H1 (cell line): ENCODE measurements around the gene RILPL1. TPM values are rescaled to one million over a fixed set of nuclear protein-coding genes. Genes with fewer than 3 reads are reported as not detected.

ENCODE experiments used
- CTCF ChIA-PET: fragments of 300-600 bp; sonication (Branson Sonifier 250); formaldehyde crosslinking; loops from one replicate; lab custom pipeline; 2021; ENCODE audit not compliant: partially characterized antibody; lab: Charles Lee
- POLR2A ChIA-PET: fragments of 300-600 bp; sonication (Branson Sonifier 250); formaldehyde crosslinking; loops from one replicate; lab custom pipeline; 2021; ENCODE audit warnings: inconsistent platforms; ENCODE audit not compliant: partially characterized antibody; lab: Charles Lee
- DNase-seq, 2 experiments: peaks; one replicate each; pipeline versions ENCODE4 v3.0.0 to v3.0.0-alpha.2; 2010 to 2022; ENCODE audit warnings: low spot score in 2 of 2, low read depth in 1 of 2, mixed read lengths in 1 of 2
- FAIRE-seq: peaks from 2 replicates; lab custom pipeline; 2011; peaks lifted over from hg19 to GRCh38; lab: Jason Lieb, UNC
- H2AFZ ChIP-seq: 2 replicates; pipeline ENCODE4 v1.8.1; 2012; ENCODE audit warnings: low read length, inconsistent platforms
- H2AK5ac ChIP-seq: 2 replicates; pipeline ENCODE4 v1.6.1; 2013; ENCODE audit warnings: low read depth, low read length
- H2BK120ac ChIP-seq: replicated peaks from 2 replicates; pipeline ENCODE3; 2013; ENCODE audit warnings: low read depth, low read length, inconsistent platforms
- H2BK12ac ChIP-seq: 2 replicates; pipeline ENCODE4 v1.6.1; 2013; ENCODE audit warnings: low read depth, low read length
- H2BK15ac ChIP-seq: 2 replicates; pipeline ENCODE4 v1.6.1; 2013; ENCODE audit warnings: low read length
- H2BK20ac ChIP-seq: 2 replicates; pipeline ENCODE4 v1.6.1; 2013; ENCODE audit warnings: low read length
- H2BK5ac ChIP-seq: 2 replicates; pipeline ENCODE4 v1.6.1; 2013; ENCODE audit warnings: low read depth, low read length
- H3K14ac ChIP-seq: 2 replicates; pipeline ENCODE4 v1.6.1; 2013; ENCODE audit warnings: inconsistent platforms; ENCODE audit not compliant: insufficient read length
- H3K18ac ChIP-seq: 2 replicates; pipeline ENCODE4 v1.6.1; 2013; ENCODE audit warnings: low read length; ENCODE audit errors: extremely low read depth
- H3K23ac ChIP-seq: 2 replicates; pipeline ENCODE4 v1.6.1; 2013; ENCODE audit warnings: inconsistent platforms; ENCODE audit not compliant: insufficient read length
- H3K23me2 ChIP-seq: 2 replicates; pipeline ENCODE4 v1.6.1; 2013; ENCODE audit warnings: low read depth, low read length
- H3K27ac ChIP-seq: 2 replicates; pipeline ENCODE4 v1.6.1; 2011; ENCODE audit warnings: low read depth, low read length, inconsistent platforms
- H3K27me3 ChIP-seq, 4 experiments: replicated peaks in 1 of 4; 1 replicate in 1 of 4; 2 replicates in 3 of 4; pipeline versions ENCODE4 v1.6.1 to v1.8.1; 2011 to 2013; ENCODE audit warnings: low read length in 3 of 4, mild to moderate bottlenecking in 3 of 4, inconsistent platforms in 2 of 4, mixed read lengths in 2 of 4, moderate library complexity in 1 of 4; ENCODE audit not compliant: control insufficient read depth in 3 of 4, insufficient read depth in 3 of 4; ENCODE audit errors: extremely low read depth in 1 of 4
- H3K36me3 ChIP-seq, 4 experiments: 2 replicates each; pipeline versions ENCODE4 v1.6.1 to v1.8.1; 2011 to 2013; ENCODE audit warnings: mild to moderate bottlenecking in 4 of 4, low read length in 3 of 4, moderate library complexity in 2 of 4, control low read depth in 1 of 4, inconsistent platforms in 1 of 4; ENCODE audit not compliant: insufficient read depth in 4 of 4, control insufficient read depth in 2 of 4
- H3K4ac ChIP-seq: replicated peaks from 2 replicates; pipeline ENCODE3; 2013; ENCODE audit warnings: low read length, low read depth, mixed read lengths, inconsistent platforms; ENCODE audit not compliant: insufficient read length
- H3K4me1 ChIP-seq, 4 experiments: replicated peaks in 1 of 4; 1 replicate in 1 of 4; 2 replicates in 3 of 4; pipeline versions ENCODE4 v1.6.1 to v1.8.1; 2011 to 2013; ENCODE audit warnings: low read length in 3 of 4, inconsistent platforms in 2 of 4, mixed read lengths in 1 of 4; ENCODE audit not compliant: insufficient read depth in 4 of 4, control insufficient read depth in 3 of 4
- H3K4me2 ChIP-seq, 2 experiments: 2 replicates each; pipeline versions ENCODE4 v1.6.1 to v1.8.1; 2011 to 2013; ENCODE audit warnings: low read depth in 2 of 2, low read length in 2 of 2, control low read depth in 1 of 2, inconsistent platforms in 1 of 2, mild to moderate bottlenecking in 1 of 2; ENCODE audit not compliant: insufficient read depth in 1 of 2
- H3K4me3 ChIP-seq, 4 experiments: fragments of 200-600, 300-600 bp in 1 of 4; sonication (generic), shearing (Covaris generic), sonication (Bioruptor Twin) in 1 of 4; 2 replicates each; pipeline versions ENCODE4 v1.5.1 to v1.8.1; 2011 to 2016; ENCODE audit warnings: low read length in 4 of 4, low read depth in 3 of 4, control low read depth in 2 of 4, inconsistent platforms in 2 of 4, mild to moderate bottlenecking in 2 of 4, mixed read lengths in 1 of 4, moderate library complexity in 1 of 4; ENCODE audit not compliant: insufficient read depth in 2 of 4; ENCODE audit errors: extremely low read depth in 1 of 4
- H3K56ac ChIP-seq: replicated peaks from 2 replicates; pipeline ENCODE3; 2013; ENCODE audit warnings: low read depth, mild to moderate bottlenecking, mixed read lengths, low read length, inconsistent platforms; ENCODE audit not compliant: insufficient read length
- H3K79me1 ChIP-seq: 2 replicates; pipeline ENCODE4 v1.6.1; 2013; ENCODE audit warnings: low read depth, low read length, control low read depth
- H3K79me2 ChIP-seq, 2 experiments: 2 replicates each; pipeline versions ENCODE4 v1.6.1 to v1.8.1; 2012 to 2013; ENCODE audit warnings: low read length in 2 of 2, mild to moderate bottlenecking in 2 of 2, inconsistent platforms in 1 of 2; ENCODE audit not compliant: insufficient read depth in 2 of 2, control insufficient read depth in 1 of 2
- H3K9ac ChIP-seq, 4 experiments: replicated peaks in 1 of 4; 1 replicate in 1 of 4; 2 replicates in 3 of 4; pipeline versions ENCODE4 v1.6.1 to v1.8.1; 2011 to 2013; ENCODE audit warnings: low read depth in 3 of 4, low read length in 3 of 4, control low read depth in 2 of 4, mild to moderate bottlenecking in 2 of 4, moderate library complexity in 2 of 4, inconsistent platforms in 1 of 4; ENCODE audit errors: extremely low read depth in 1 of 4
- H3K9me3 ChIP-seq, 2 experiments: 2 replicates each; pipeline versions ENCODE4 v1.6.1 to v1.8.1; 2012 to 2013; ENCODE audit warnings: mild to moderate bottlenecking in 2 of 2, moderate library complexity in 2 of 2, control low read depth in 1 of 2, inconsistent platforms in 1 of 2, low read depth in 1 of 2, low read length in 1 of 2, mixed read lengths in 1 of 2; ENCODE audit not compliant: insufficient read depth in 2 of 2
- H4K20me1 ChIP-seq, 2 experiments: replicated peaks in 1 of 2; 2 replicates each; pipeline versions ENCODE3 to v1.8.1; 2011 to 2013; ENCODE audit warnings: inconsistent platforms in 2 of 2, low read length in 2 of 2, mild to moderate bottlenecking in 1 of 2; ENCODE audit not compliant: insufficient read depth in 2 of 2, control insufficient read depth in 1 of 2
- H4K5ac ChIP-seq: 2 replicates; pipeline ENCODE4 v1.6.1; 2013; ENCODE audit warnings: low read length, low read depth, mixed read lengths, inconsistent platforms; ENCODE audit not compliant: insufficient read length
- H4K8ac ChIP-seq: 2 replicates; pipeline ENCODE4 v1.8.0; 2013; ENCODE audit warnings: mild to moderate bottlenecking, moderate library complexity, low read length, inconsistent platforms; ENCODE audit not compliant: insufficient read depth; ENCODE audit errors: extremely low read depth
- H4K91ac ChIP-seq: replicated peaks from 2 replicates; pipeline ENCODE3; 2013; ENCODE audit warnings: low read length, mixed read lengths, inconsistent platforms; ENCODE audit not compliant: insufficient read length
- MAFK ChIP-seq: IDR thresholded peaks from 2 replicates; pipeline ENCODE4 v1.6.1; 2012; ENCODE audit warnings: low read depth, mild to moderate bottlenecking, improper control_type of control experiment, low read length
- WGBS, 2 experiments: shearing (Covaris generic) in 1 of 2; methylation state at CpG; one replicate each; pipeline versions ENCODE4 v1.1.6 to v1.1.7; 2013 to 2015; ENCODE audit warnings: low lambda C conversion rate in 2 of 2, mixed read lengths in 2 of 2, inconsistent platforms in 1 of 2, low coverage in 1 of 2, missing lambda C conversion rate in 1 of 2; ENCODE audit not compliant: insufficient replicate concordance in 2 of 2, insufficient coverage in 1 of 2, insufficient read length in 1 of 2; ENCODE audit errors: extremely low coverage in 1 of 2, missing lambda C conversion rate in 1 of 2; 5-methylcytosine and 5-hydroxymethylcytosine counted together
- polyA plus RNA-seq, 7 experiments: library from polyadenylated mRNA; depleted of rRNA in 3 of 7; stranded (reverse) in 5 of 7; unstranded in 2 of 7; fragments of >200 nt in 5 of 7; fragments of 200-250 nt in 2 of 7; gene quantifications; 1 replicate in 5 of 7; 2 replicates in 1 of 7; 4 replicates in 1 of 7; pipeline versions ENCODE4 v1.2.1 to v1.2.3, GENCODE V29; 2011 to 2013; ENCODE audit warnings: missing spikeins in 2 of 7, mixed read lengths in 2 of 7
- total RNA-seq: library from RNA; stranded (reverse); fragmentation: NEBNext Ultra II Directional; extraction: Animal tissue kit (Norgen Biotek cat#: 25700); gene quantifications from 2 replicates; pipeline ENCODE4 v1.2.1, GENCODE V29; 2021

Gene RILPL1
- total and polyA plus RNA-seq, 2 of the 8 experiments (the other 6 are each of a cell fraction or from before 2014, with no cell fraction given), result 6.7 to 9.4 TPM

DNA sequence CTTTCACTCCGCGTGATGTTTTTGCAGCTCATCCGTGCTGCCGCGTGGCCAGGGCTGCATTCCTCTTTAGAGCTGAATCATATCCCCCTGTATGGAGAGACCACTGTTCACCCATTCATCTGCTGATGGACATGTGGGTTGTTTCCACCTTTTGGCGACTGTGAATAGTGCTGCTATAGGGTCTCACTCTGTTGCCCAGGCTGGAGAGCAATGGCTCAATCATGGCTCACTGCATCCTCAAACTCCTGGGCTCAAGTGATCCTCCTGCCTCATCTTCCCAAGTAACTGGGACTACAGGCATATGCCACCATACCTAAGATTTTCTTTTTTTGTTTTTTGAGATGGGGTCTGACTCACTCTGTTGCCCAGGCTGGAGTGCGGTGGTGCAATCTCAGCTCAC, 36.5 kb downstream of the RILPL1 start:
- Histone ChIP-seq H3K27ac (no peak overlapping the region), H2BK20ac (no peak overlapping the region), H3K4me1 (peaks cover 0 to 3% (median 0%) of the 10 kb centered on the region in 4 experiments; a peak in 1 of 7 replicates), H3K4ac (no peak overlapping the region), H3K4me3 (no peak overlapping the region), H3K36me3 (no peaks in the 10 kb centered on the region), H3K18ac (no peak overlapping the region), H3K56ac (no peak overlapping the region), H4K5ac (no peak overlapping the region), H2BK5ac (no peak overlapping the region), H2BK120ac (no peak overlapping the region), H4K20me1 (peaks cover 0 to 4% of the 10 kb centered on the region in 2 experiments), H2BK15ac (no peak overlapping the region), H4K8ac (no peak overlapping the region), H3K4me2 (no peak overlapping the region), H3K14ac (no peak overlapping the region), H2AFZ (no peak overlapping the region), H2AK5ac (no peak overlapping the region), H3K9ac (no peak overlapping the region), H3K27me3 (no peaks in the 10 kb centered on the region), H3K23me2 (no peaks in the 10 kb centered on the region), H3K79me2 (no peaks in the 10 kb centered on the region), H3K9me3 (no peaks in the 10 kb centered on the region), H3K23ac (no peak overlapping the region), H3K79me1 (no peaks in the 10 kb centered on the region), H2BK12ac (no peak overlapping the region), H4K91ac (no peak overlapping the region)
- DNase-seq, result no peak
- TF ChIP-seq MAFK, result no peak
- WGBS, 2 experiments, result 93% methylated on average over 7 of the region's 7 CpGs; no CpG with 5 or more reads in 1 of the 2 experiments
- ChIA-PET POLR2A (interaction anchor here (1.3 to 1.7 kb wide), 3 partner anchors 11 to 17 kb away, joined by 4 to 7 read pairs (median 4); no protein-coding TSS in a partner anchor), CTCF (no interaction called here)
- FAIRE-seq, result no peak
